Activated CD8-positive, alpha-beta T cell treated with anti-CD3 and anti-CD28 coated beads, Interleukin-2, amount 10 ng/mL, durations not matched to agents 7 days and 5 days (primary cell): ENCODE data around the gene POU2AF1. TPM values are rescaled to one million over a fixed set of nuclear protein-coding genes. Genes with fewer than 3 reads are reported as not detected.

Source experiments
- ATAC-seq: fragments of 150-1000 bp; cut with Tn5 transposase; one replicate; pipeline ENCODE4 v1.10.0; 2021; ENCODE audit warnings: moderate library complexity
- CTCF ChIA-PET: fragments of 350-600 bp; sonication (Branson Sonifier 250); formaldehyde crosslinking; loops from one replicate; lab custom pipeline; 2021; ENCODE audit warnings: antibody characterized with exemption; lab: Charles Lee
- POLR2A ChIA-PET: fragments of 350-600 bp; sonication (Branson Sonifier 250); formaldehyde crosslinking; loops from one replicate; lab custom pipeline; 2021; ENCODE audit warnings: antibody characterized with exemption; lab: Charles Lee
- DNase-seq: peaks from one replicate; pipeline ENCODE4 v3.0.0-alpha.2; 2020
- H3K27ac Mint-ChIP-seq: one replicate; pipeline ENCODE4 v1.8.0; 2021; ENCODE audit warnings: mild to moderate bottlenecking, mixed read lengths
- H3K27me3 Mint-ChIP-seq: one replicate; pipeline ENCODE4 v1.8.0; 2021; ENCODE audit warnings: low read depth, mixed read lengths
- H3K36me3 Mint-ChIP-seq: one replicate; pipeline ENCODE4 v1.8.0; 2021; ENCODE audit warnings: low read depth, mixed read lengths
- H3K4me1 Mint-ChIP-seq: one replicate; pipeline ENCODE4 v1.8.0; 2021; ENCODE audit warnings: low read depth, mixed read lengths
- H3K4me3 Mint-ChIP-seq: one replicate; pipeline ENCODE4 v1.8.0; 2021; ENCODE audit warnings: mild to moderate bottlenecking, mixed read lengths
- H3K9me3 Mint-ChIP-seq: one replicate; pipeline ENCODE4 v1.8.0; 2022; ENCODE audit warnings: mixed read lengths; ENCODE audit not compliant: insufficient read depth
- total RNA-seq, 2 experiments: library from RNA; stranded (reverse); gene quantifications; one replicate each; pipeline ENCODE4 v1.2.3, GENCODE V29; 2021

POU2AF1 gene
- total RNA-seq, 2 experiments from 2014 or later, result 1.7 to 2.4 TPM

DNA sequence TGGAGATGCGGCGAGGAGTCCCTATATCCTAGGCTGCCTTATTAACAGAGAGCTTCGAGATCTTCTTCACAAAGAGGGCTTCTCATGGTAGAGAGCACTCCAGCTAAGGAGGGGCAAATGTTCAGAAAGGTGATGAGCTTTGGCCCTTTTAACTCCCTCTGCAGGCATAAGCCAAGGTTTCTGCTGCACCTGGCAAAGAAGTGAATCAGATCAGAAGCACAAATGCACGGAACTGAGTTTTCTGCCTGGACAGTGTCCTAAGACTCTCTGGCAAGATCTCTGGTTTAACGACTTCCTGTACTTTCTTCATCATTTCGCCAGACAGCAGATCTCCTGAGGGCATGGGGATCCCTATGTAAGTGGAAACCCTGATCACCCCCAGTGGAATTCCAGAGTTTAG is 43.5 kb downstream of the POU2AF1 start:
- Mint-ChIP-seq H3K36me3 (peaks cover 3% of the 10 kb centered on the region), H3K27ac (no peak overlapping the region), H3K4me3 (no peak overlapping the region), H3K9me3 (peaks cover 9% of the 10 kb centered on the region), H3K4me1 (no peaks in the 10 kb centered on the region), H3K27me3 (peaks cover 3% of the 10 kb centered on the region)
- DNase-seq (no peak), ATAC-seq (no peak)
- CTCF ChIA-PET, result interaction anchor here (1.3 kb wide), 1 partner anchor 13 kb away, joined by 3 read pairs; no protein-coding TSS in a partner anchor
- POLR2A ChIA-PET, result no interaction called here

DNA sequence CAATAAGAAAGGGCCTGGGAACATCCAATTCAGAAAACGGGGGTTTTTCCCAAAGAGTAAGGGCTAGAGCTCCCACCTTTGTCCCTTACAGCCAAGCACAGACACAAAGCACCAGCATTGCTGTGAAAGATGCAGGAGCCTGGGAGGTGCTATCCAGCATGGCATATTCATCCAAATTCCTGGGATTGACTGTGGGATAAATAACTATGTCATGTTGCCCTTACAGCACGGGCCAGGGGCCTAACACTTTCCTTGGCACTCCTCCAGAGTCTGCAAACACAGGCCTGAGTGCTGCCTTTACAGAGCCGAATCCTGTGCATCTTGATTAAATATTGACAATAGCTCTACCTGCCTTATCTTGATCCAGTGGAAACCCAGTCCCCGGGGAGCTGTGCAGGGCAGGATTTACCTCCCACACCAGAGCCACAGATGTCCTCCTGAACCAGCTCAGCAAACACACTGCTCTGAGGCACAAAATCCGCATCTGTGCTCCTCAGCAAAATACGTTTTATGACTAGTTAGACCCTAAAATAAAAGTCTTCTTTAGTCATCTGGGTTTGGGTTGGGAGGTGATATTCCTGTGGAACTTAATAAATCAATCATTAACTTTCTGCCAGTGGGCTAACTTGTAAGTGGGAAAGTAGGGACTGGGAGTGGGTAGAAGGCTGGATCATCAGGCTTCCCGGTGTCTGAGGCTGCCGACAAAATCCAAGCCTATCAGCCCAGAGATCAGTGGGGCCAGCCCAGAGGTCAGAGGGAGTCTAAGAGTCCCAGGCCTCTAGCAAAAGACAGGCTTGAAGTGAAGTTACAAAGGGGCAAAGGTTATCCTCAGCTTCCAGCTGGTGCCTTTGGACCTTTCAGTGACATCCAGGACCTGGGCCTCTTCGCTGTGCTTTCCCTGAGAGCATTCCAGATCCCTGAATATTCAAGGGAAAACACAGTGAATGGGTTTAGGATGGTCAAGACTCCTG is 44.3 kb downstream of the POU2AF1 start:
- Mint-ChIP-seq H3K4me3 (no peak overlapping the region), H3K27ac (no peak overlapping the region), H3K9me3 (peaks cover 5% of the 10 kb centered on the region), H3K36me3 (peaks cover 3% of the 10 kb centered on the region), H3K4me1 (no peaks in the 10 kb centered on the region), H3K27me3 (peaks cover 3% of the 10 kb centered on the region)
- ATAC-seq, result no peak
- POLR2A ChIA-PET, result no interaction called here
- CTCF ChIA-PET, result interaction anchor here (2.8 kb wide), 1 partner anchor 88 kb away, joined by 7 read pairs; no protein-coding TSS in a partner anchor
- no peak for DNase-seq

DNA sequence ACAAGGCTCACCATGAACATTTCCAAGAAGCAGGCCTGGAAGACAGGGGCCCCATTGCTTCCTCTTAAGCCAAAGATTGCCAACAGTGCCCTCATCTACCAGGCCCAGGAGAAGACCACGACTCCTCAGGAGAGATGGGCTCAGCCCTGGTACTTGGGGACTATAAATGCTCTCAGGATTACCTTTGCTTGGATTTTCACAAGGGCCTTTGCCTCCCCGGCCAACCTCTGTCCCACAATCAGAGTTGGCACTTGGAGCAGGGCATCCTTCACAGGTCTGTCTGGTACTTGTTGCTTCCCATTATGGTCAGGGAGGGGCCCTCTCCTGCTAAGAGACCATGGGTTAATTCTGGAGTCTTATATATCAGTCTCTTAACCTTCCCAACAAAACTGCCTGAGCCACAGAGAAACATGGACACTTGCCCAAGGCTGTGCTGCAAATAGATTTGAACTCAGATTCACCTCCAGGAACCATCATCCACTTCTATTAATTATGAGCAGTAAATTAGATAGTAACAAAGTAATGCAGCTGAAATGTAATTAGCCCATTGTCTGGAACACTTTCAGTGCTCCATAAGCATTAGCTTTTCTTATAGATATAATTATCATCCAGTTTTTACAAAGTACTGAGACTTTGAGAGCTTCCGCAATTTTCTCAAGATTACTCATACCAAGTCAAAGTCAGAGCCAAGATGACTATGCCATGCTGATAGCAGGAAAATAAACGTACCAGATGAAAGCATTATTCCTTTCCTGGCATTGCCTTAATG is 47.2 kb downstream of the POU2AF1 start:
- no peaks in the 10 kb centered on the region for H3K9me3 Mint-ChIP-seq

GRCh38 chr11:111330234-111330893 is 48.7 kb downstream of the POU2AF1 start:
- Mint-ChIP-seq H3K4me1 (no peaks in the 10 kb centered on the region), H3K36me3 (no peaks in the 10 kb centered on the region), H3K4me3 (no peak overlapping the region), H3K27ac (no peak overlapping the region), H3K27me3 (peaks cover 10% of the 10 kb centered on the region), H3K9me3 (no peaks in the 10 kb centered on the region)
- ChIA-PET CTCF (no interaction called here), POLR2A (no interaction called here)
- ATAC-seq (no peak), DNase-seq (no peak)

More for the DNA sequence above, 47.2 kb downstream of the POU2AF1 start:
- Mint-ChIP-seq H3K27ac (no peak overlapping the region), H3K27me3 (peaks cover 6% of the 10 kb centered on the region), H3K4me1 (no peaks in the 10 kb centered on the region), H3K36me3 (no peaks in the 10 kb centered on the region), H3K4me3 (no peak overlapping the region)
- CTCF ChIA-PET, result interaction anchor here (2.8 kb wide), 1 partner anchor 90 kb away, joined by 7 read pairs; no protein-coding TSS in a partner anchor
- POLR2A ChIA-PET, result no interaction called here
- no peak for DNase-seq
- no peak for ATAC-seq

GRCh38 chr11:111329306-111330204 is 49.5 kb downstream of the POU2AF1 start:
- Mint-ChIP-seq H3K27me3 (peaks cover 10% of the 10 kb centered on the region), H3K4me3 (no peak overlapping the region), H3K27ac (no peak overlapping the region), H3K36me3 (no peaks in the 10 kb centered on the region), H3K4me1 (no peaks in the 10 kb centered on the region), H3K9me3 (no peaks in the 10 kb centered on the region)
- ChIA-PET POLR2A (no interaction called here), CTCF (no interaction called here)
- no peak for ATAC-seq
- no peak for DNase-seq

- ATAC-seq, result no peak
- POLR2A ChIA-PET, result no interaction called here
These were observed 51.0 kb downstream of the POU2AF1 start for GRCh38 chr11:111327908-111328624.

GRCh38 chr11:111326824-111327223 is 52.3 kb downstream of the POU2AF1 start:
- no peak overlapping the region for H3K4me3 Mint-ChIP-seq
- H3K9me3 Mint-ChIP-seq, result no peaks in the 10 kb centered on the region
- CTCF ChIA-PET, result interaction anchor here (1.4 to 1.5 kb wide), 2 partner anchors 102 to 120 kb away, joined by 4 to 5 read pairs; no protein-coding TSS in a partner anchor
- ATAC-seq (no peak), DNase-seq (no peak)
- H3K4me1 Mint-ChIP-seq, result no peaks in the 10 kb centered on the region
- no peaks in the 10 kb centered on the region for H3K36me3 Mint-ChIP-seq
- no peak overlapping the region for H3K27ac Mint-ChIP-seq
- POLR2A ChIA-PET, result no interaction called here
- H3K27me3 Mint-ChIP-seq, result peaks cover 7% of the 10 kb centered on the region

More at GRCh38 chr11:111327908-111328624, 51.0 kb downstream of the POU2AF1 start:
- Mint-ChIP-seq H3K27me3 (peaks cover 10% of the 10 kb centered on the region), H3K4me1 (no peaks in the 10 kb centered on the region), H3K36me3 (no peaks in the 10 kb centered on the region), H3K4me3 (no peak overlapping the region), H3K27ac (no peak overlapping the region), H3K9me3 (no peaks in the 10 kb centered on the region)
- CTCF ChIA-PET, result no interaction called here
- DNase-seq, result no peak

- H3K4me3 Mint-ChIP-seq, result no peak overlapping the region
- no peaks in the 10 kb centered on the region for H3K9me3 Mint-ChIP-seq
- ChIA-PET CTCF (no interaction called here), POLR2A (no interaction called here)
- no peak overlapping the region for H3K27ac Mint-ChIP-seq
- H3K4me1 Mint-ChIP-seq, result no peaks in the 10 kb centered on the region
- H3K27me3 Mint-ChIP-seq, result peaks cover 7% of the 10 kb centered on the region
- DNase-seq, result peak; percentile 4
- ATAC-seq, result no peak
- H3K36me3 Mint-ChIP-seq, result no peaks in the 10 kb centered on the region
These were observed 53.8 kb downstream of the POU2AF1 start for GRCh38 chr11:111325259-111325658.

DNA sequence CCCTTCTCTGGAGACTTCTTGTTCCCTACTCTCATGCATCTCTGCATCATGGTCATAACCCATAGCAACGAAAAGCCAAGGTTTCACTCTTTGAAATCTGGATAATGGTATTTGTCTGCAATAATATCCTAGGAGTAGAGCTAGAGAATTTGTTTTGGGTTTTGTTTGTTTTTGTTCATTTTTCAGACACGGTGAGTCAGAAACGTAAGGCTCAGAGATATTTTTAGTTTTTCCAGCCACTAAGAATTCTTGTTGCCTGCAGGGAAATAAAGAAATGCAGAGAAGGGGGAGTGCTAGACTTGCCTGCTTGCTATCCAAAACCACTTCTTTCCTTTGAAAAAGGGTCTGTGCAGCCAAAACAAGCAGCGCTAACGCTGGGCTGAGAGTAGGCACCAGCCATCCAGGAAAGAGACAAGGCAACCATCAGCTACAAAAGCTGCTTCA is 54.8 kb downstream of the POU2AF1 start:
- no peaks in the 10 kb centered on the region for H3K9me3 Mint-ChIP-seq
- no peak for ATAC-seq
- ChIA-PET CTCF (interaction anchor here (1.0 kb wide), 1 partner anchor 99 kb away, joined by 3 read pairs; no protein-coding TSS in a partner anchor), POLR2A (no interaction called here)
- DNase-seq, result no peak
- no peaks in the 10 kb centered on the region for H3K36me3 Mint-ChIP-seq
- no peak overlapping the region for H3K4me3 Mint-ChIP-seq
- H3K4me1 Mint-ChIP-seq, result no peaks in the 10 kb centered on the region
- peaks cover 10% of the 10 kb centered on the region for H3K27me3 Mint-ChIP-seq
- H3K27ac Mint-ChIP-seq, result no peak overlapping the region

- no peak for DNase-seq
- H3K9me3 Mint-ChIP-seq, result no peaks in the 10 kb centered on the region
- H3K36me3 Mint-ChIP-seq, result no peaks in the 10 kb centered on the region
- H3K4me1 Mint-ChIP-seq, result no peaks in the 10 kb centered on the region
- H3K4me3 Mint-ChIP-seq, result no peak overlapping the region
- ATAC-seq, result no peak
- H3K27me3 Mint-ChIP-seq, result peaks cover 10% of the 10 kb centered on the region
- CTCF ChIA-PET, result interaction anchor here (0.9 kb wide), 1 partner anchor 107 kb away, joined by 3 read pairs; no protein-coding TSS in a partner anchor
- POLR2A ChIA-PET, result no interaction called here
- H3K27ac Mint-ChIP-seq, result no peak overlapping the region
These were observed 56.5 kb downstream of the POU2AF1 start for GRCh38 chr11:111322534-111322933.
